Smooth muscle cell (in vitro differentiated cells): ENCODE results near the gene TASP1. TPM values are rescaled to one million over a fixed set of nuclear protein-coding genes. Genes with fewer than 3 reads are reported as not detected.

ENCODE experiments used
- DNase-seq: peaks from one replicate; lab custom pipeline; 2025; ENCODE audit not compliant: unreplicated experiment; lab: John Stamatoyannopoulos, UW
- H2AFZ ChIP-seq: fragments of 200-600 bp; sonication (generic); 2 replicates; pipeline ENCODE4 v1.6.0; 2016; ENCODE audit warnings: antibody characterized with exemption, low read depth, mild to moderate bottlenecking
- H3F3A ChIP-seq: fragments of 200-600 bp; sonication (generic); 2 replicates; pipeline ENCODE4 v1.6.0; 2017; ENCODE audit warnings: antibody characterized with exemption, low read depth
- H3K27ac ChIP-seq: fragments of 200-600 bp; sonication (generic); 2 replicates; pipeline ENCODE4 v1.5.1; 2016; ENCODE audit warnings: low read depth, mild to moderate bottlenecking
- H3K27me3 ChIP-seq: fragments of 200-600 bp; sonication (generic); 2 replicates; pipeline ENCODE4 v1.6.1; 2016; ENCODE audit warnings: low read depth, mild to moderate bottlenecking
- H3K36me3 ChIP-seq: fragments of 200-600 bp; sonication (generic); 2 replicates; pipeline ENCODE4 v1.5.1; 2016; ENCODE audit warnings: low read depth
- H3K4me1 ChIP-seq: fragments of 200-600 bp; sonication (generic); 2 replicates; pipeline ENCODE4 v1.5.1; 2016; ENCODE audit warnings: low read depth
- H3K4me2 ChIP-seq: fragments of 200-600 bp; sonication (generic); 2 replicates; pipeline ENCODE4 v1.6.0; 2016; ENCODE audit warnings: mild to moderate bottlenecking
- H3K4me3 ChIP-seq: fragments of 200-600 bp; sonication (generic); 2 replicates; pipeline ENCODE4 v1.5.1; 2016; ENCODE audit warnings: mild to moderate bottlenecking
- H3K79me2 ChIP-seq: fragments of 200-600 bp; sonication (generic); 2 replicates; pipeline ENCODE4 v1.6.0; 2016; ENCODE audit warnings: low read depth, mild to moderate bottlenecking
- H3K9ac ChIP-seq: fragments of 200-600 bp; sonication (generic); 2 replicates; pipeline ENCODE4 v1.6.0; 2016; ENCODE audit warnings: low read depth
- H3K9me3 ChIP-seq: fragments of 200-600 bp; sonication (generic); replicated peaks from 2 replicates; pipeline ENCODE4 v1.5.1; 2016; ENCODE audit warnings: low read depth
- H4K20me1 ChIP-seq: fragments of 200-600 bp; sonication (generic); 2 replicates; pipeline ENCODE4 v1.6.0; 2016; ENCODE audit warnings: low read depth
- WGBS: methylation state at CpG from one replicate; pipeline ENCODE4 v1.1.7; 2016; ENCODE audit warnings: low lambda C conversion rate; 5-methylcytosine and 5-hydroxymethylcytosine counted together
- polyA plus RNA-seq: library from polyadenylated mRNA; unstranded; fragments of >200 nt; fragmentation: Nextera tagmentation; extraction: Ambion mirVana; gene quantifications from 2 replicates; pipeline ENCODE4 v1.2.1, GENCODE V29; 2016
- total RNA-seq: library from RNA; depleted of rRNA; stranded (reverse); fragments of >200 nt; gene quantifications from 2 replicates; pipeline ENCODE4 v1.2.3, GENCODE V29; 2014
- TF ChIP-seq, protein P1 (sequence below): fragments of 200-600 bp; sonication (generic); IDR thresholded peaks from 2 replicates; pipeline ENCODE4 v1.5.1; 2017; ENCODE audit warnings: borderline replicate concordance, mild to moderate bottlenecking, antibody characterized with exemption; ENCODE audit not compliant: insufficient read depth, poor library complexity, severe bottlenecking

Gene TASP1
- total and polyA plus RNA-seq, 2 experiments from 2014 or later = 6.4 to 17.5 TPM

DNA sequence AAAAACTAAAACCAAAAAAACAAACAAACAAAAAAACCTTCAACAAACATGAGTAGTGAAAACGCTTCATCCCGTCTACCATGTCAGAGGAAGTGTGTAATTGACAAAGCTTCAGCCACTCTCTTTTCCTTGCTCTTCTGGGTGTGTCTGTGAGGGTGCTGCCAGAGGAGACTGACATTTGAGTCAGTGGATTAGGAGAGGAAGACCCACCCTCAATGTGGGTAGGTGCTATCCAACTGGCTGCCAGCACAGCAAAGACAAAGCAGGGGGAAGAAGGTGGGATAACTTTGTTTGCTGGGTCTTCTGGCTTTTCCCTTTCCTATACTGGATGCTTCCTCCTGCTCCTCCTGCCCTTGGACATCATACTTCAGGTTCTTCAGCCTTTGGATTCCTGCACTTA, 145.6 kb downstream of the TASP1 start:
- H3K79me2 ChIP-seq = no peaks in the 10 kb centered on the region
- no peak for DNase-seq
- H3F3A ChIP-seq = no peaks in the 10 kb centered on the region
- no peaks in the 10 kb centered on the region for H4K20me1 ChIP-seq
- H3K27ac ChIP-seq = no peak overlapping the region
- TF ChIP-seq, protein P1, sequence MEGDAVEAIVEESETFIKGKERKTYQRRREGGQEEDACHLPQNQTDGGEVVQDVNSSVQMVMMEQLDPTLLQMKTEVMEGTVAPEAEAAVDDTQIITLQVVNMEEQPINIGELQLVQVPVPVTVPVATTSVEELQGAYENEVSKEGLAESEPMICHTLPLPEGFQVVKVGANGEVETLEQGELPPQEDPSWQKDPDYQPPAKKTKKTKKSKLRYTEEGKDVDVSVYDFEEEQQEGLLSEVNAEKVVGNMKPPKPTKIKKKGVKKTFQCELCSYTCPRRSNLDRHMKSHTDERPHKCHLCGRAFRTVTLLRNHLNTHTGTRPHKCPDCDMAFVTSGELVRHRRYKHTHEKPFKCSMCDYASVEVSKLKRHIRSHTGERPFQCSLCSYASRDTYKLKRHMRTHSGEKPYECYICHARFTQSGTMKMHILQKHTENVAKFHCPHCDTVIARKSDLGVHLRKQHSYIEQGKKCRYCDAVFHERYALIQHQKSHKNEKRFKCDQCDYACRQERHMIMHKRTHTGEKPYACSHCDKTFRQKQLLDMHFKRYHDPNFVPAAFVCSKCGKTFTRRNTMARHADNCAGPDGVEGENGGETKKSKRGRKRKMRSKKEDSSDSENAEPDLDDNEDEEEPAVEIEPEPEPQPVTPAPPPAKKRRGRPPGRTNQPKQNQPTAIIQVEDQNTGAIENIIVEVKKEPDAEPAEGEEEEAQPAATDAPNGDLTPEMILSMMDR = no peak
- no peak overlapping the region for H3K9ac ChIP-seq
- H3K4me3 ChIP-seq = no peak overlapping the region
- no peaks in the 10 kb centered on the region for H3K36me3 ChIP-seq
- no peak overlapping the region for H3K4me2 ChIP-seq
- 49% methylated on average over 2 of the region's 2 CpGs for WGBS
- H3K9me3 ChIP-seq = no peaks in the 10 kb centered on the region
- H3K4me1 ChIP-seq = peaks cover 27% of the 10 kb centered on the region
- H3K27me3 ChIP-seq = no peaks in the 10 kb centered on the region
- no peak overlapping the region for H2AFZ ChIP-seq

DNA sequence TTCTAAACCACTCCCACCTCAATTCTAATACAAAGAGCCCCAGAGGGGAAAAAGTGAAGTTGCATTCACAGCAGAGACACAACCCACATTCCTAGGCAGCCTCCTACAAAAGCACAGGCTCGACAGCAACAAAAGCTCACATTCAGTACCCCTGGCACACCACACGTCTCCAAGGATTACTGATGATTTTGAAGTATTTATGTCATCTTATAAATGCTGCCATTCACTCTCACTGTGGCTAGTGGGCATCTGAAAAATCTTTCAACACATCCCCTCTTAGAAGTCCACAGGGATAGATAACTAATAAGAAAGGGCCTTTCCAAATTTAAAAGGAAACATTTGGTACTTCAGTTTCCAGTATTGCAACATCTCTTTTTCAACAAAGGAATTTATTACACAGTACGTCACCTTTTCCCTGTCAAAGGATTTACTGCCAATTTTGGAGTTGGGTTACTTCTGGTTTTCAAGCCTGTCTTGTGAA, 146.7 kb downstream of the TASP1 start:
- Histone ChIP-seq H3K9ac (no peak overlapping the region), H3K9me3 (no peaks in the 10 kb centered on the region), H3F3A (no peaks in the 10 kb centered on the region), H2AFZ (no peak overlapping the region), H3K27ac (peak overlapping the region; percentile 33), H3K4me1 (peaks cover 27% of the 10 kb centered on the region), H3K36me3 (no peaks in the 10 kb centered on the region), H3K79me2 (no peaks in the 10 kb centered on the region), H3K4me3 (no peak overlapping the region), H4K20me1 (no peaks in the 10 kb centered on the region), H3K4me2 (peak overlapping the region; percentile 45), H3K27me3 (no peaks in the 10 kb centered on the region)
- WGBS = 9% methylated on average over 3 of the region's 3 CpGs
- TF ChIP-seq, protein P1 = no peak
- DNase-seq = no peak

DNA sequence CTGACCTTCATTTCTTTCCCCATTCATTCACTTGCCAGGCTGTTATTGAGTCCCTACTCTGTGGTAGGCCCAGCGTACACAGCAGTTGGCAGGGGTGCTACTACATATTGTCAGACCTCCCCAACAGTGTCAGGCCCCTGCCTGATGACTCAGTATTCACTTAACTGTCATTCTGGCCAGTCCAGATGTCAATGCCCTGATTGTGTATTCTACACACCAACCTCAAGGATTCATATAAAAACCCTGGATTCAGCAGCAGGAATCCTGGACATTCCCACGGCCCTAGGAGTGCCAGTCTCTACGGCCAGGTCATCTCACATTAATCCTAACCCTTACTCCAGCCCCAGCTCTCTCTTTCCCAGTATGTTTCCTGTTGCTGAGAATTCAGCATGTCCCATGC, 151.5 kb downstream of the TASP1 start:
- Histone ChIP-seq H3K9ac (no peak overlapping the region), H3K4me3 (no peak overlapping the region), H2AFZ (no peak overlapping the region)

DNA sequence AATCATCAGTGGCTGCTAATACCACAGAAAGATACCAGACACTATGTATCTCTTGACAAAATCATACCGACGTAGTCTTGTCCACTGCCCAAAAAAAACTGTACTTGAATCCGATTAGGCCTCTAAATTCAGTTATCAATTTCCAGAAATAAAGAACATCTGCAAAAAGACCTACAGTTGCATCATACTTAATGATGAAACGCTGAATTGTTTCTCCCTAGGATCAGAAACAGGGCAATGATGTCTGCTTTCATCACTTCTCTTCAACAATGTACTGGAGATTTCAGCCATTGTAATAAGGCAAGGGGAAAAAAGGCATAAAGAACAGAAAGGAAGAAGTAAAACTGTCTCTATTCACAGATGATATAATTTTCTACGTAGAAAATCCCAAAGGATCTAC, 152.0 kb downstream of the TASP1 start:
- peaks cover 9% of the 10 kb centered on the region for H3K4me1 ChIP-seq
- H3K27me3 ChIP-seq = no peaks in the 10 kb centered on the region
- H3K4me3 ChIP-seq = no peak overlapping the region
- H3K9me3 ChIP-seq = no peaks in the 10 kb centered on the region
- no peaks in the 10 kb centered on the region for H3F3A ChIP-seq
- WGBS = 77% methylated on average over 5 of the region's 5 CpGs
- H3K36me3 ChIP-seq = peaks cover 12% of the 10 kb centered on the region
- H3K4me2 ChIP-seq = no peak overlapping the region
- DNase-seq = no peak
- no peaks in the 10 kb centered on the region for H4K20me1 ChIP-seq
- no peak overlapping the region for H3K9ac ChIP-seq
- no peak overlapping the region for H2AFZ ChIP-seq
- no peak overlapping the region for H3K27ac ChIP-seq
- TF ChIP-seq, protein P1 = no peak
- H3K79me2 ChIP-seq = no peaks in the 10 kb centered on the region

More for the DNA sequence above, 151.5 kb downstream of the TASP1 start:
- Histone ChIP-seq H3K9me3 (no peaks in the 10 kb centered on the region), H3K4me1 (peaks cover 14% of the 10 kb centered on the region), H4K20me1 (no peaks in the 10 kb centered on the region), H3K4me2 (no peak overlapping the region), H3F3A (no peaks in the 10 kb centered on the region), H3K27me3 (no peaks in the 10 kb centered on the region), H3K36me3 (peaks cover 7% of the 10 kb centered on the region), H3K79me2 (no peaks in the 10 kb centered on the region), H3K27ac (no peak overlapping the region)
- TF ChIP-seq, protein P1 = no peak
- no peak for DNase-seq
- WGBS = 96% methylated on average over 3 of the region's 3 CpGs
